Activated CD8-positive, alpha-beta T cell treated with anti-CD3 and anti-CD28 coated beads, Interleukin-2, amount 10 ng/mL, durations not matched to agents 7 days and 5 days (primary cell): ENCODE results near the gene VSX1. TPM values are rescaled to one million over a fixed set of nuclear protein-coding genes. Genes with fewer than 3 reads are reported as not detected.

Experiments used
- ATAC-seq: fragments of 150-1000 bp; cut with Tn5 transposase; one replicate; pipeline ENCODE4 v1.10.0; 2021; ENCODE audit warnings: moderate library complexity
- CTCF ChIA-PET: fragments of 350-600 bp; sonication (Branson Sonifier 250); formaldehyde crosslinking; loops from one replicate; lab custom pipeline; 2021; ENCODE audit warnings: antibody characterized with exemption; lab: Charles Lee
- POLR2A ChIA-PET: fragments of 350-600 bp; sonication (Branson Sonifier 250); formaldehyde crosslinking; loops from one replicate; lab custom pipeline; 2021; ENCODE audit warnings: antibody characterized with exemption; lab: Charles Lee
- DNase-seq: peaks from one replicate; pipeline ENCODE4 v3.0.0-alpha.2; 2020
- H3K27ac Mint-ChIP-seq: one replicate; pipeline ENCODE4 v1.8.0; 2021; ENCODE audit warnings: mild to moderate bottlenecking, mixed read lengths
- H3K27me3 Mint-ChIP-seq: one replicate; pipeline ENCODE4 v1.8.0; 2021; ENCODE audit warnings: low read depth, mixed read lengths
- H3K36me3 Mint-ChIP-seq: one replicate; pipeline ENCODE4 v1.8.0; 2021; ENCODE audit warnings: low read depth, mixed read lengths
- H3K4me1 Mint-ChIP-seq: one replicate; pipeline ENCODE4 v1.8.0; 2021; ENCODE audit warnings: low read depth, mixed read lengths
- H3K4me3 Mint-ChIP-seq: one replicate; pipeline ENCODE4 v1.8.0; 2021; ENCODE audit warnings: mild to moderate bottlenecking, mixed read lengths
- H3K9me3 Mint-ChIP-seq: one replicate; pipeline ENCODE4 v1.8.0; 2022; ENCODE audit warnings: mixed read lengths; ENCODE audit not compliant: insufficient read depth
- total RNA-seq, 2 experiments: library from RNA; stranded (reverse); gene quantifications; one replicate each; pipeline ENCODE4 v1.2.3, GENCODE V29; 2021

Gene VSX1
- total RNA-seq, 2 experiments from 2014 or later: not detected

GRCh38 chr20:25085756-25086495 lies 4.0 kb upstream of the VSX1 start:
- peaks cover 49% of the 10 kb centered on the region for H3K27me3 Mint-ChIP-seq
- CTCF ChIA-PET: interaction anchor here (1.2 to 1.5 kb wide), 4 partner anchors 20 to 93 kb away, joined by 3 to 6 read pairs (median 4); no protein-coding TSS in a partner anchor

GRCh38 chr20:25084626-25085187 lies 2.8 kb upstream of the VSX1 start:
- Mint-ChIP-seq H3K4me1 (peaks cover 13% of the 10 kb centered on the region), H3K27me3 (peaks cover 60% of the 10 kb centered on the region), H3K27ac (no peak overlapping the region), H3K4me3 (no peak overlapping the region), H3K36me3 (peaks cover 4% of the 10 kb centered on the region), H3K9me3 (no peaks in the 10 kb centered on the region)
- ChIA-PET CTCF (interaction anchor here (1.1 to 1.3 kb wide), 2 partner anchors 25 to 94 kb away, joined by 3 to 6 read pairs; no protein-coding TSS in a partner anchor), POLR2A (no interaction called here)
- DNase-seq (no peak), ATAC-seq (no peak)

More at GRCh38 chr20:25085756-25086495, 4.0 kb upstream of the VSX1 start:
- no peak for DNase-seq
- ATAC-seq: no peak
- H3K4me1 Mint-ChIP-seq: peaks cover 22% of the 10 kb centered on the region
- no peaks in the 10 kb centered on the region for H3K9me3 Mint-ChIP-seq
- POLR2A ChIA-PET: no interaction called here
- no peak overlapping the region for H3K27ac Mint-ChIP-seq
- H3K4me3 Mint-ChIP-seq: no peak overlapping the region
- H3K36me3 Mint-ChIP-seq: peaks cover under 1% of the 10 kb centered on the region

GRCh38 chr20:25083773-25084625 lies 2.1 kb upstream of the VSX1 start:
- ATAC-seq: no peak
- Mint-ChIP-seq H3K4me1 (peaks cover 10% of the 10 kb centered on the region), H3K27ac (no peak overlapping the region), H3K36me3 (peaks cover 4% of the 10 kb centered on the region), H3K27me3 (peaks cover 65% of the 10 kb centered on the region), H3K9me3 (no peaks in the 10 kb centered on the region), H3K4me3 (no peak overlapping the region)
- ChIA-PET CTCF (interaction anchor here (1.1 to 1.3 kb wide), 2 partner anchors 25 to 95 kb away, joined by 3 to 6 read pairs; no protein-coding TSS in a partner anchor), POLR2A (no interaction called here)
- no peak for DNase-seq

- Mint-ChIP-seq H3K4me1 (peaks cover 10% of the 10 kb centered on the region), H3K36me3 (peaks cover 4% of the 10 kb centered on the region), H3K27ac (no peak overlapping the region), H3K4me3 (no peak overlapping the region), H3K9me3 (no peaks in the 10 kb centered on the region), H3K27me3 (peaks cover 72% of the 10 kb centered on the region)
- DNase-seq (no peak), ATAC-seq (no peak)
- CTCF ChIA-PET: no interaction called here
- POLR2A ChIA-PET: no interaction called here
Observed at GRCh38 chr20:25083141-25083772, 1.3 kb upstream of the VSX1 start.

- no peak overlapping the region for H3K4me3 Mint-ChIP-seq
- no peak for DNase-seq
- CTCF ChIA-PET: no interaction called here
Observed at GRCh38 chr20:25082498-25082873, 545 bp upstream of the VSX1 start.

GRCh38 chr20:25081065-25081729 lies 744 bp downstream of the VSX1 start:
- ChIA-PET CTCF (no interaction called here), POLR2A (no interaction called here)
- no peaks in the 10 kb centered on the region for H3K9me3 Mint-ChIP-seq
- no peak overlapping the region for H3K4me3 Mint-ChIP-seq
- H3K4me1 Mint-ChIP-seq: peaks cover 10% of the 10 kb centered on the region
- peaks cover 86% of the 10 kb centered on the region for H3K27me3 Mint-ChIP-seq
- H3K36me3 Mint-ChIP-seq: peaks cover 4% of the 10 kb centered on the region
- H3K27ac Mint-ChIP-seq: no peak overlapping the region
- DNase-seq (peak; percentile 67), ATAC-seq (peak; percentile 65)

More at GRCh38 chr20:25082498-25082873, 545 bp upstream of the VSX1 start:
- peaks cover 4% of the 10 kb centered on the region for H3K36me3 Mint-ChIP-seq
- no peaks in the 10 kb centered on the region for H3K9me3 Mint-ChIP-seq
- no peak overlapping the region for H3K27ac Mint-ChIP-seq
- no peak for ATAC-seq
- H3K27me3 Mint-ChIP-seq: peaks cover 80% of the 10 kb centered on the region
- peaks cover 10% of the 10 kb centered on the region for H3K4me1 Mint-ChIP-seq
- POLR2A ChIA-PET: no interaction called here

- H3K9me3 Mint-ChIP-seq: no peaks in the 10 kb centered on the region
- ChIA-PET CTCF (interaction anchor here (1.3 to 2.6 kb wide), 3 partner anchors 11 to 100 kb away, joined by 4 to 8 read pairs (median 4); no protein-coding TSS in a partner anchor), POLR2A (no interaction called here)
- H3K36me3 Mint-ChIP-seq: peaks cover 4% of the 10 kb centered on the region
- DNase-seq (peak; percentile 13), ATAC-seq (no peak)
- H3K4me1 Mint-ChIP-seq: peaks cover 7% of the 10 kb centered on the region
- H3K4me3 Mint-ChIP-seq: no peak overlapping the region
- H3K27me3 Mint-ChIP-seq: peaks cover 81% of the 10 kb centered on the region
- no peak overlapping the region for H3K27ac Mint-ChIP-seq
Observed at GRCh38 chr20:25079171-25079570, 2.8 kb downstream of the VSX1 start.

GRCh38 chr20:25078662-25079061 lies 3.3 kb downstream of the VSX1 start:
- no peak overlapping the region for H3K4me3 Mint-ChIP-seq
- H3K4me1 Mint-ChIP-seq: peaks cover 7% of the 10 kb centered on the region
- peaks cover 4% of the 10 kb centered on the region for H3K36me3 Mint-ChIP-seq
- POLR2A ChIA-PET: no interaction called here
- H3K27ac Mint-ChIP-seq: no peak overlapping the region
- ATAC-seq: no peak
- peaks cover 76% of the 10 kb centered on the region for H3K27me3 Mint-ChIP-seq
- no peaks in the 10 kb centered on the region for H3K9me3 Mint-ChIP-seq
- DNase-seq: peak; percentile 8
- CTCF ChIA-PET: interaction anchor here (1.3 to 2.6 kb wide), 3 partner anchors 11 to 100 kb away, joined by 4 to 8 read pairs (median 4); no protein-coding TSS in a partner anchor

- POLR2A ChIA-PET: no interaction called here
- Mint-ChIP-seq H3K27ac (no peak overlapping the region), H3K36me3 (peaks cover 4% of the 10 kb centered on the region), H3K4me1 (peaks cover 7% of the 10 kb centered on the region), H3K4me3 (no peak overlapping the region), H3K27me3 (peaks cover 72% of the 10 kb centered on the region), H3K9me3 (no peaks in the 10 kb centered on the region)
- CTCF ChIA-PET: interaction anchor here (1.5 to 2.6 kb wide), 2 partner anchors 12 to 101 kb away, joined by 4 to 8 read pairs; no protein-coding TSS in a partner anchor
- ATAC-seq (peak; percentile 33), DNase-seq (peak; percentile 18)
Observed at GRCh38 chr20:25077610-25078169, 4.3 kb downstream of the VSX1 start.

- Mint-ChIP-seq H3K9me3 (no peaks in the 10 kb centered on the region), H3K36me3 (peaks cover 4% of the 10 kb centered on the region), H3K4me1 (peaks cover 7% of the 10 kb centered on the region), H3K27me3 (peaks cover 70% of the 10 kb centered on the region), H3K4me3 (no peak overlapping the region), H3K27ac (no peak overlapping the region)
- ATAC-seq: no peak
- peak; percentile 28 for DNase-seq
- CTCF ChIA-PET: interaction anchor here (2.6 kb wide), 1 partner anchor 13 kb away, joined by 8 read pairs; no protein-coding TSS in a partner anchor
- POLR2A ChIA-PET: no interaction called here
Observed at GRCh38 chr20:25076731-25077609, 5.0 kb downstream of the VSX1 start.
